Measurements from ENCODE around the gene MAMDC4. TPM values are rescaled to one million over a fixed set of nuclear protein-coding genes. Genes with fewer than 3 reads are reported as not detected.

MAMDC4 gene
- total and polyA plus RNA-seq, 12 donors = 4.1 to 45.4 (median 8.3) TPM

- ATAC-seq (no peak), DNase-seq (peak in 1 of 2 donors; percentile 22)
- Histone ChIP-seq H3K27ac (no peak overlapping the region), H3K4me1 (peaks cover 14 to 39% (median 31%) of the 10 kb centered on the region in 9 donors), H3K36me3 (peaks cover 0 to 28% (median 11%) of the 10 kb centered on the region in 9 donors), H3K27me3 (no peaks in the 10 kb centered on the region), H3K9me3 (no peaks in the 10 kb centered on the region), H3K4me3 (no peak overlapping the region)
- intact Hi-C loops (cut with DNase I) = loop anchor here in 3 of 10 donors (5.0 kb wide), 3 partner anchors 48 to 93 kb away; partner anchors contain the start of genes C8G (in 1 of the 3) and FBXW5 (in 1 of the 3)
- TF ChIP-seq, protein P1, sequence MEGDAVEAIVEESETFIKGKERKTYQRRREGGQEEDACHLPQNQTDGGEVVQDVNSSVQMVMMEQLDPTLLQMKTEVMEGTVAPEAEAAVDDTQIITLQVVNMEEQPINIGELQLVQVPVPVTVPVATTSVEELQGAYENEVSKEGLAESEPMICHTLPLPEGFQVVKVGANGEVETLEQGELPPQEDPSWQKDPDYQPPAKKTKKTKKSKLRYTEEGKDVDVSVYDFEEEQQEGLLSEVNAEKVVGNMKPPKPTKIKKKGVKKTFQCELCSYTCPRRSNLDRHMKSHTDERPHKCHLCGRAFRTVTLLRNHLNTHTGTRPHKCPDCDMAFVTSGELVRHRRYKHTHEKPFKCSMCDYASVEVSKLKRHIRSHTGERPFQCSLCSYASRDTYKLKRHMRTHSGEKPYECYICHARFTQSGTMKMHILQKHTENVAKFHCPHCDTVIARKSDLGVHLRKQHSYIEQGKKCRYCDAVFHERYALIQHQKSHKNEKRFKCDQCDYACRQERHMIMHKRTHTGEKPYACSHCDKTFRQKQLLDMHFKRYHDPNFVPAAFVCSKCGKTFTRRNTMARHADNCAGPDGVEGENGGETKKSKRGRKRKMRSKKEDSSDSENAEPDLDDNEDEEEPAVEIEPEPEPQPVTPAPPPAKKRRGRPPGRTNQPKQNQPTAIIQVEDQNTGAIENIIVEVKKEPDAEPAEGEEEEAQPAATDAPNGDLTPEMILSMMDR (IDR thresholded peaks at IDR 0.05) = no peak
- WGBS, 2 donors = 81% methylated on average over 30 of the region's 30 CpGs
These were observed 2.1 kb downstream of the MAMDC4 start for GRCh38 chr9:136854113-136854841.

- WGBS, 2 donors = 84 to 85% methylated on average over 23 of the region's 23 CpGs
- H3K27me3 ChIP-seq = no peaks in the 10 kb centered on the region
- peaks cover 11 to 42% (median 34%) of the 10 kb centered on the region in 9 donors for H3K4me1 ChIP-seq
- peak in 1 of 2 donors; percentile 9 for DNase-seq
- intact Hi-C loops (cut with DNase I) = loop anchor here in 3 of 10 donors (5.0 kb wide), 3 partner anchors 47 to 92 kb away; partner anchors contain the start of genes C8G (in 1 of the 3) and FBXW5 (in 1 of the 3)
- H3K4me3 ChIP-seq = no peak overlapping the region
- TF ChIP-seq, protein P1 (IDR thresholded peaks at IDR 0.05) = no peak
- no peak overlapping the region for H3K27ac ChIP-seq
- ATAC-seq = no peak
- H3K36me3 ChIP-seq = peaks cover 0 to 33% (median 11%) of the 10 kb centered on the region in 9 donors
- H3K9me3 ChIP-seq = no peaks in the 10 kb centered on the region
These were observed 2.8 kb downstream of the MAMDC4 start for GRCh38 chr9:136854842-136855460.

DNA sequence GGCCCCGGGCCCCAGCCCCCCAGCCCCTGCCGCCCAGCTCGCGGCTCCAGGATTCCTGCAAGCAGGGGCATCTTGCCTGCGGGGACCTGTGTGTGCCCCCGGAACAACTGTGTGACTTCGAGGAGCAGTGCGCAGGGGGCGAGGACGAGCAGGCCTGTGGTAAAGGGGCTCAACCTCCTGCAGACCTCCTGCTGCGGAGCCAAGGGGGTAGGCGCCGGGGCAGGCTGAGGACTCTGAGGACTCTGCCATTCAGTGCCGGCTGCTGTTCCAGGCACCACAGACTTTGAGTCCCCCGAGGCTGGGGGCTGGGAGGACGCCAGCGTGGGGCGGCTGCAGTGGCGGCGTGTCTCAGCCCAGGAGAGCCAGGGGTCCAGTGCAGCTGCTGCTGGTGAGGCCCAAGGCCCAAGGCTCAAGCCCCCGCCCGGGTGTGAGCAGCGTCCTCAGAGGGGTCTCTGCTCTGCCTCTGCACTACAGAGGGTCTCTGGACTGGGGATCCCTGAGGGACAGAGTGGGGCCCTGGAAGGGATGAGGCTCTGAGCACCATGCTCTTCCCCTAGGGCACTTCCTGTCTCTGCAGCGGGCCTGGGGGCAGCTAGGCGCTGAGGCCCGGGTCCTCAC is 3.4 kb downstream of the MAMDC4 start:
- Histone ChIP-seq H3K4me1 (peaks cover 5 to 37% (median 29%) of the 10 kb centered on the region in 9 donors), H3K36me3 (peaks cover 0 to 31% (median 9%) of the 10 kb centered on the region in 9 donors), H3K9me3 (no peaks in the 10 kb centered on the region), H3K4me3 (no peak overlapping the region), H3K27ac (no peak overlapping the region), H3K27me3 (no peaks in the 10 kb centered on the region)
- 79 to 83% methylated on average over 26 of the region's 26 CpGs for WGBS, 2 donors
- DNase-seq = peak in 1 of 2 donors; percentile 30
- no peak for ATAC-seq
- intact Hi-C loops (cut with DNase I) = no loop called here
- TF ChIP-seq, protein P1 (IDR thresholded peaks at IDR 0.05) = no peak

DNA sequence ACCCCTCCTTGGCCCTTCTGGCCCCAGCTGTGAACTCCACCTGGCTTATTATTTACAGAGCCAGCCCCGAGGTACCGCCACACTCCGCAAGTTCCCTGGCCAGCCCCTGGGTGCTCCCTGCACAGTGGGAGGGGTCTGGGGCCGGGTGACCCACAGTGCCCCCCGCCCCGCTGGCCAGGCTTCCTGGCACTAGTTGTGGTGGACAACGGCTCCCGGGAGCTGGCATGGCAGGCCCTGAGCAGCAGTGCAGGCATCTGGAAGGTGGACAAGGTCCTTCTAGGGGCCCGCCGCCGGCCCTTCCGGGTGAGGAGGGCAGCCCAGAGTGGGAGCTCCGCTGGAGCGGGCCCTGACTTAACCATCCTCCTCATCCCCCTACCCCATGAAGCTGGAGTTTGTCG is 3.9 kb downstream of the MAMDC4 start:
- ATAC-seq = no peak
- no peaks in the 10 kb centered on the region for H3K9me3 ChIP-seq
- H3K27ac ChIP-seq = no peak overlapping the region
- H3K27me3 ChIP-seq = no peaks in the 10 kb centered on the region
- 76 to 79% methylated on average over 15 of the region's 15 CpGs for WGBS, 2 donors
- intact Hi-C loops (cut with DNase I) = no loop called here
- H3K36me3 ChIP-seq = peaks cover 0 to 31% (median 4%) of the 10 kb centered on the region in 9 donors
- peak in 1 of 2 donors; percentile 10 for DNase-seq
- peaks cover under 1 to 31% (median 24%) of the 10 kb centered on the region in 9 donors for H3K4me1 ChIP-seq
- no peak overlapping the region for H3K4me3 ChIP-seq
- TF ChIP-seq, protein P1 (IDR thresholded peaks at IDR 0.05) = no peak

Measured in heart right ventricle (tissue), 16 donors.